Brain microvascular endothelial cell (primary cell): ENCODE data around the gene RECK.
"Not testable (repeated sequence)": the region's sequence is repeated elsewhere in the genome, so short reads cannot be mapped to it uniquely, and the experiment has no call there.

Experiments used
- DNase-seq: peaks from one replicate; pipeline ENCODE4 v3.0.0-alpha.2; 2020
- H3K27ac ChIP-seq: fragments of 250-450 bp; sonication (Bioruptor Pico); 2 replicates; pipeline ENCODE4 v1.5.1; 2020; ENCODE audit warnings: mild to moderate bottlenecking, moderate library complexity
- H3K27me3 ChIP-seq: fragments of 250-450 bp; sonication (Bioruptor Pico); replicated peaks from 2 replicates; pipeline ENCODE4 v1.5.1; 2020; ENCODE audit warnings: mild to moderate bottlenecking
- H3K36me3 ChIP-seq: fragments of 250-450 bp; sonication (Bioruptor Pico); replicated peaks from 2 replicates; pipeline ENCODE4 v1.5.1; 2020; ENCODE audit warnings: mild to moderate bottlenecking
- H3K4me3 ChIP-seq: 2 replicates; pipeline ENCODE4 v1.5.1; 2011; ENCODE audit warnings: low read depth, mild to moderate bottlenecking, control low read depth, low read length, moderate library complexity
- in situ Hi-C: cut with HindIII; loops from 2 replicates; pipeline ENCODE4 v1.10.0; 2017; ENCODE audit warnings: low sequenced_read_pairs, low pct_ligation_motif_present
- TF ChIP-seq, protein P1 (sequence below): IDR thresholded peaks from 2 replicates; pipeline ENCODE4 v1.5.1; 2011; ENCODE audit warnings: low read depth, mild to moderate bottlenecking, moderate library complexity, low read length, control low read depth, inconsistent platforms; ENCODE audit errors: missing control alignments

The RECK gene, protein sequence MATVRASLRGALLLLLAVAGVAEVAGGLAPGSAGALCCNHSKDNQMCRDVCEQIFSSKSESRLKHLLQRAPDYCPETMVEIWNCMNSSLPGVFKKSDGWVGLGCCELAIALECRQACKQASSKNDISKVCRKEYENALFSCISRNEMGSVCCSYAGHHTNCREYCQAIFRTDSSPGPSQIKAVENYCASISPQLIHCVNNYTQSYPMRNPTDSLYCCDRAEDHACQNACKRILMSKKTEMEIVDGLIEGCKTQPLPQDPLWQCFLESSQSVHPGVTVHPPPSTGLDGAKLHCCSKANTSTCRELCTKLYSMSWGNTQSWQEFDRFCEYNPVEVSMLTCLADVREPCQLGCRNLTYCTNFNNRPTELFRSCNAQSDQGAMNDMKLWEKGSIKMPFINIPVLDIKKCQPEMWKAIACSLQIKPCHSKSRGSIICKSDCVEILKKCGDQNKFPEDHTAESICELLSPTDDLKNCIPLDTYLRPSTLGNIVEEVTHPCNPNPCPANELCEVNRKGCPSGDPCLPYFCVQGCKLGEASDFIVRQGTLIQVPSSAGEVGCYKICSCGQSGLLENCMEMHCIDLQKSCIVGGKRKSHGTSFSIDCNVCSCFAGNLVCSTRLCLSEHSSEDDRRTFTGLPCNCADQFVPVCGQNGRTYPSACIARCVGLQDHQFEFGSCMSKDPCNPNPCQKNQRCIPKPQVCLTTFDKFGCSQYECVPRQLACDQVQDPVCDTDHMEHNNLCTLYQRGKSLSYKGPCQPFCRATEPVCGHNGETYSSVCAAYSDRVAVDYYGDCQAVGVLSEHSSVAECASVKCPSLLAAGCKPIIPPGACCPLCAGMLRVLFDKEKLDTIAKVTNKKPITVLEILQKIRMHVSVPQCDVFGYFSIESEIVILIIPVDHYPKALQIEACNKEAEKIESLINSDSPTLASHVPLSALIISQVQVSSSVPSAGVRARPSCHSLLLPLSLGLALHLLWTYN

DNA sequence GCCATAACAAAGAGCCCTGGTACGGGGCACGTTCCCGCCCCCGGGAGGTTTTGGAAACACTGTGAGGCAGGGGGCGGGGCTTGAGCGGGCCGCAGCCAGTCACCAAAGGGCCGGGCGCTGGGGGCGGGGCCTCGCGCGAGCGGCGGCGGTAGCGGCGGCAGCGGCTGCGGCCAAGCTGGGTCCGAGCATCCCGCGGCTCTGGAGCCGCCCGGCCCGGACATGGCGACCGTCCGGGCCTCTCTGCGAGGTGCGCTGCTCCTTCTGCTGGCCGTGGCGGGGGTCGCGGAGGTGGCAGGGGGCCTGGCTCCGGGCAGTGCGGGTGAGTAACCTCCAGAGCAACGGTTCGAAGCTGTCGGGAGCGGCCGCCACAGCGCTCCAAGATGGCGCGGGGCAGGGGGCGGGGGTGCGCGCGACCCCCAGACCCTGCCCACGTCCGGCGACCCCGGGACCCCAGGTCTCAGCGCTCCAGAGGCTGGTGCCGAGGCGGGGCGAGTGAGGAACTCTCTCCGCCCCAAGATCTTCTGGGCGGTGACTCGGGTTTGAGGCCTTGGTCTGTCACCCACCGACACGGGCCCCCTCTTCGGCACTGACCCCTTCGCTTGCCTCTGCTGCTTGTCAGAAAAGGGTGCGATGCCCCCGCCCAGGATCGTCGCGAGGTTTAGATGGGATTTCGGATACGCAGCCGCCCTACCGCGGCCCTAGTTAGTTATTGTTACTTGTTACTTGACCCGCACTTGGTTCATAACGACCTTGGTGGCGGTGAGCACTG, at the start of gene RECK:
TSS of gene RECK (plus strand) at position 134 of the 769 bp plus-strand sequence. CDS start at position 220, 86 bp downstream.
- peak; percentile 67 for DNase-seq
- Histone ChIP-seq H3K27ac (peak within 1 kb of the TSS; percentile 73), H3K27me3 (no peaks in the 10 kb centered on the region), H3K36me3 (no peaks in the 10 kb centered on the region), H3K4me3 (peak within 1 kb of the TSS; percentile 80)
- TF ChIP-seq, protein P1, sequence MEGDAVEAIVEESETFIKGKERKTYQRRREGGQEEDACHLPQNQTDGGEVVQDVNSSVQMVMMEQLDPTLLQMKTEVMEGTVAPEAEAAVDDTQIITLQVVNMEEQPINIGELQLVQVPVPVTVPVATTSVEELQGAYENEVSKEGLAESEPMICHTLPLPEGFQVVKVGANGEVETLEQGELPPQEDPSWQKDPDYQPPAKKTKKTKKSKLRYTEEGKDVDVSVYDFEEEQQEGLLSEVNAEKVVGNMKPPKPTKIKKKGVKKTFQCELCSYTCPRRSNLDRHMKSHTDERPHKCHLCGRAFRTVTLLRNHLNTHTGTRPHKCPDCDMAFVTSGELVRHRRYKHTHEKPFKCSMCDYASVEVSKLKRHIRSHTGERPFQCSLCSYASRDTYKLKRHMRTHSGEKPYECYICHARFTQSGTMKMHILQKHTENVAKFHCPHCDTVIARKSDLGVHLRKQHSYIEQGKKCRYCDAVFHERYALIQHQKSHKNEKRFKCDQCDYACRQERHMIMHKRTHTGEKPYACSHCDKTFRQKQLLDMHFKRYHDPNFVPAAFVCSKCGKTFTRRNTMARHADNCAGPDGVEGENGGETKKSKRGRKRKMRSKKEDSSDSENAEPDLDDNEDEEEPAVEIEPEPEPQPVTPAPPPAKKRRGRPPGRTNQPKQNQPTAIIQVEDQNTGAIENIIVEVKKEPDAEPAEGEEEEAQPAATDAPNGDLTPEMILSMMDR: no peak
- in situ Hi-C loops: no loop called here

DNA sequence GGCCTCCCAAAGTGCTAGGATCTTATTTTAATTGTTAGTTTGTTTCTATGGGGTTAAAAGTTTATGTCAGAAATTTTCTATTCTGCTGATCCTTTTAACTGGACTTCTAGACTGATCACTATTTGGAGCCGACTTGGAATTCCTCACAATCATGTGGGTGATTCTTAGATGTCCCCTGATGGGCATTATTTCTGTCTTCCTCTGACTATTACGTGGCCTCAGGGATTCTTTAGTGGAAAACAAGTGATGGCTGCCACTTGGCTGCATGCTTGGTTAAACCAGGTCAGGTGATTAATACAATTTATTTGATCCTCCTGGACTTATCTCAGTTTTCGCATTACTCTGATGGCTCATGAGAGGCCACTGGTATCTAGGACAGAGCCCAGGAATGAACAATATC, 46.6 kb upstream of the RECK start:
- TF ChIP-seq, protein P1: no peak
- Histone ChIP-seq H3K27me3 (no peaks in the 10 kb centered on the region), H3K27ac (no peak overlapping the region), H3K4me3 (no peak overlapping the region), H3K36me3 (no peaks in the 10 kb centered on the region)
- in situ Hi-C loops: no loop called here
- DNase-seq: no peak

DNA sequence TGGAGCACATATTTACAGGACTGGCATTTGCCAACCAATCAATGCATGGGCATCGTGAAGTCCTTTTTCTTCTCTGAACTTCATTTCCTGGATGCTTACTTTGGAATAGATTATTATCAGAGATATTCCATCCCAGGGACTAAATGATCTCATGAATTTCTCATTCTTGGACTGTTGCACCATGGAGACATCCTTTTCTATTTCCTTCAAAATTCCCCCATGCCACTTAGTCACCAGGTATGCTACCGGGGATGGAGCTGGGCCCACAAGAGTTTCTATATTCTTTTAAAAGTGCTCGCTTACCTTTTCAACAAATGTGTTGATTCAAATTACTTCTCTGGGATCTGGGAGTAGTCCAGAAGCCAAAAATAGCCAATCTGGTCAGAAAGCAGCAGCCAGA, 43.6 kb upstream of the RECK start:
- H3K27me3 ChIP-seq, H3K36me3 ChIP-seq, H3K4me3 ChIP-seq, H3K27ac ChIP-seq, DNase-seq, in situ Hi-C loops: not testable (repeated sequence)

DNA sequence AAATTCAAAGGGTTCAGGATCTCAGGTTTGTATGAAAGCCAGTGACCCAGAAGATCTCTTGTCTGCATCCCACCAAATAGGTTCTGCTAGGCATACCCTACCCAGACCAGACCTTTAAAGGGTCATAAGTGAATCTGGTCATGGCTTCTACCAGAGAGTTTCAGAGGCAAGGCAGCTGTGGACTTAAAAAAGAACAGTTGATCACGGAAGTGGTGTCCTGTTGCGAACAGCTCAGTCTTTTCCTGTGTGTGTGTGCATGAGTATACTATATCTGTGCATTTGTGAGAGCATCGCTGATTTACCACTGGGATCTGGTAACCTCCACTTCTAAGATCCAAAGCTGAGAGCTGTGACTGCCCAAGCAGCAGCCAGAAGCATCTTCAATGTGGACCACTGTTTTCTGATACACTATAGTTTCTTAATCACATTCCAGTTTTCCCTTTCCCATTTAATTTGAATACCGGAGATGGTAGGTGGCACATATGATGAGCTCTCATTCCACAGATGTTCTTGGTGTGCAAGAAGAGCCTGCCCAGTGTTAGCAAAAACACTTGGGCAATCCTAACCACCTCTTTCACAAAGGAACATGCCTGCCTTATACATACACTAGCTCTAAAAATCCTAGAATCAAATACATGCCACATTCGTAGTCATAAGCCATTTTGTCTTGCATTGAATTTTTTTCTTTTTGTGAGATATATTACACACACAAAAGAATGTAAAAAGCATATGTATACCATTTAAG, 42.6 kb upstream of the RECK start:
- Histone ChIP-seq H3K36me3 (no peaks in the 10 kb centered on the region), H3K27me3 (no peaks in the 10 kb centered on the region), H3K4me3 (no peak overlapping the region), H3K27ac (no peak overlapping the region)
- in situ Hi-C loops: no loop called here
- TF ChIP-seq, protein P1: no peak
- no peak for DNase-seq

DNA sequence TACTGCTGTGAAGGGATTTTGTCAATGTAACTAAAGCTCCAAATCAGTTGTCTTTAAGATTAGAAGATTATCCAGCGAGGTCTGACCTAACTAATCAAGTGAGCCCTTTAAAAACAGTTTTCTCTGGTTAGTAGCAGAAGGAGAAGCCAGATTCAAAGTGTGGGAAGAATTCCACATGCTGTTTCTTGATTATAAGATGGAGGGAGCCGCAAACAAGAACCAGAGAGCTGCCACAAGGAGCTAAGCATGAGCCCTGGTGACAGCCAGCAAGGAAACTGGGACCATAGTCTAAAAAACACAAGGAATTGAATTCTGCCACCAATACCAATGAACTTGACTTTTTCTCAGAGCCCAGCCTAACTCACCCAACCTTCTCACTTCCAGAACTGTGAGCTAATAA, 41.8 kb upstream of the RECK start:
- Histone ChIP-seq H3K27ac (no peak overlapping the region), H3K27me3 (no peaks in the 10 kb centered on the region), H3K36me3 (no peaks in the 10 kb centered on the region), H3K4me3 (no peak overlapping the region)
- in situ Hi-C loops: no loop called here
- DNase-seq: no peak
- TF ChIP-seq, protein P1: no peak
